ENCODE results near the gene DNAJB9.
A peak's percentile ranks its signal among the peaks of the same experiment; 100 is the strongest.

Gene DNAJB9

GRCh38 chr7:108609643-108610042, 40.0 kb downstream of the DNAJB9 start:
- TF ChIP-seq CTCF (IDR thresholded peaks at IDR 0.05; ENCODE audit: low read depth, low read length): no peak
- no peak for DNase-seq (ENCODE audit: extremely low read depth, low read depth)

DNA sequence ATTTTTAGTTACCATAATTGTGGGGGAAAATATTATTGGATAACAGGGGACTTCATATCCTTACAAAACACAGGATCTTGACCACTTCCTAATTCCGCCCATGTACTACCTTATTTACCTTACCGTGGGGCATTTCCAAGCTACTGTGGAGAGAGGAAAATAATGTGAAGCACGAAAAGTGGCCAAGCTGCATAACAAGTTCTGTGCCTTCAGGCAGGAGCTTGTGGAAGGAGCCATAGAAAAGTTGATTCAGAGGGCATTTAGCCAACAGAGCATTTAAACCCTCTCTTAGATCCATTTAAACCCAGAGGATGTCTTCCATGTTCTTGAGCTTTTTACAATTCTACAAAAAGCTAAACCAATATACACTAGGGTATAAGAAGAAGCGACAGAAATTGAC, 41.6 kb downstream of the DNAJB9 start:
- no peak for TF ChIP-seq CTCF (IDR thresholded peaks at IDR 0.05; ENCODE audit: low read depth, low read length)

GRCh38 chr7:108613147-108613948, 43.7 kb downstream of the DNAJB9 start:
- DNase-seq (ENCODE audit: extremely low read depth, low read depth): no peak
- peak; percentile 56 for TF ChIP-seq CTCF (IDR thresholded peaks at IDR 0.05; ENCODE audit: low read depth, low read length)

More for the DNA sequence above, 41.6 kb downstream of the DNAJB9 start:
- no peak for DNase-seq (ENCODE audit: extremely low read depth, low read depth)

- DNase-seq (ENCODE audit: extremely low read depth, low read depth): no peak
- TF ChIP-seq CTCF (IDR thresholded peaks at IDR 0.05; ENCODE audit: low read depth, low read length): no peak
Observed at GRCh38 chr7:108613949-108614381, 44.3 kb downstream of the DNAJB9 start.

DNA sequence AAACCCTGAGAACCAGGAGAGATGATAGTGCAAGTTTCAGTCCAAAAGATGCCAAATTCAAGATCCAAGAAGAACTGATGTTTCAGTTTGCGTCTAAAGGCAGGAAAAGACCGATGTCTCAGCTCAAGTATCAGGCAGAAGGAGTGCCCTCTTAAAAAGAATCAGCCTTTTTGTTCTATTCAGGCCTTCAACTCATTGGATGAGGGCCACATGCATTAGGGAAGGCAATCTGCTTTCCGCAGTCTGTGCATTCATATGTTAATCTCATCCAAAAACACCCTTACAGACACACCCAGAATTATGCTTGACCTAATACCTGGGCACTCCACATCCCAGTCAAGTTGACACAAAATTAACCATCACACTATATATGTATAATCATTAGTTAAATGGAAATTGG, 45.2 kb downstream of the DNAJB9 start:
- no peak for TF ChIP-seq CTCF (IDR thresholded peaks at IDR 0.05; ENCODE audit: low read depth, low read length)
- DNase-seq (ENCODE audit: extremely low read depth, low read depth): no peak

DNA sequence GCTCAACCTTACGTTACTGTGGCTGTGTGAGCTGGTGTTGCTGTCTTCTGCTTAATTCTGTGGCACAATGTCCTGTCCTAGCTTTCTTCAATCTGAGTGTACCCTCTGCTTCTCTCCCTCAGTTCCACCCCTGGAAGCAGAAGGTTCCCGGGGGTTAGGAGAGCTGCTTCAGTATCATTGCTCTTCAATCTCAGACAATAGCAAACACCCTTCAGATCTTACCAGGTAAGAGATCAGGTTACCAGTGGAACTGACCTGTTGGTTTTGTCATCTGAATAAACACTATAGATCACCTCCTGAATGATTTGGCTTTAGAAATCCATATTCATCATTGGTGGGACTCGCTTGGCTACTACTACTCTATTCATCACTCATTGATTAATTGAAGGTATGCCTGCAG, 48.4 kb downstream of the DNAJB9 start:
- DNase-seq (ENCODE audit: extremely low read depth, low read depth): no peak
- TF ChIP-seq CTCF (IDR thresholded peaks at IDR 0.05; ENCODE audit: low read depth, low read length): no peak

DNA sequence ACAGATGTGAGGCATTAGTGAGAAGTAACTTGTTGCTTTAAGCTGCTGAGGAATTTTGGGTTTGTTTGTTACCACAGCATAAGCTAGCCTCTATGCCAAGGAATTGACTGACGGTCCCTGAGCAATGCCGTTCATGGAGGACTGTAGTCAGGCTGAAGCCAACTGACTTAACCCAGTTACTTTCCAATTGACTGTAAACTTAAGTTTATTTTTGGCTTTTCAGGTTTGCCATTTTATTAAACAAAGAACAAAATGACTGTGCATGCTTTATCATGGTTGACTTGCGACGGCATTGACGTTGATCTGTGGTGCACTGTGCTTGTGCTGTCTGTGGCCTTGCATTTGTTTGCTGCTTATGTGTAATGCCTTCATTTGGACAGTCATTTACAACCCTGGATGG, 53.5 kb downstream of the DNAJB9 start:
- DNase-seq (ENCODE audit: extremely low read depth, low read depth): no peak

More for the DNA sequence above, 53.5 kb downstream of the DNAJB9 start:
- no peak for TF ChIP-seq CTCF (IDR thresholded peaks at IDR 0.05; ENCODE audit: low read depth, low read length)
